ENCODE measurements around the gene MEP1A.

MEP1A gene

DNA sequence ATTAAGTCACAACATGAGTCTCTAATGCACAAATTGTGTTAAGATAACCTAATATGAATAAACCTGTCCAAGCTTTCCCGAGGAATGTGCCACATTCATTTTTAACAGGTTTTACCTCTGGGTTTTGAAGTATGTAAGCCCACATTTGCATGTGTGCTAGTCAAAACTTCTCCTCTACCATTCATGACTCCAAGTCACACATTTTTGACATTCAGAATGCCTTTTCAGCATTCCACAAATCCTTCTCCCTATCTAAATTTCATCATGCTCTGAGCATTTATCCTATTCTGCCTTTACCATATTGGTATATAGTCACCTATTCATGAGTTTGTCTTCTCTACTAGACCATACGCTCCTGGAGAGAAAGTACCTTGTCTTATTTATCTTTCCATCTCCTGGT is 72.0 kb downstream of the MEP1A start:
- TF ChIP-seq YY1 (IDR thresholded peaks at IDR 0.05; ENCODE audit: insufficient read depth, insufficient read length) (no peak), SUZ12 (IDR thresholded peaks at IDR 0.05; ENCODE audit: extremely low read depth, insufficient read depth, insufficient read length) (no peak), ZNF274 (IDR thresholded peaks at IDR 0.05; ENCODE audit: low read depth, low read length) (no peak)
- H3K4me1 ChIP-seq (ENCODE audit: insufficient read depth, insufficient read length), result no peaks in the 10 kb centered on the region
- no peaks in the 10 kb centered on the region for H3K36me3 ChIP-seq (ENCODE audit: insufficient read depth, insufficient read length, low read length)
- no peaks in the 10 kb centered on the region for H3K9me3 ChIP-seq (ENCODE audit: insufficient read depth, low read length)
- H3K4me3 ChIP-seq (ENCODE audit: insufficient read length, low read depth), result no peak overlapping the region
- no peaks in the 10 kb centered on the region for H3K27me3 ChIP-seq (ENCODE audit: insufficient read depth, insufficient read length)
- H3K9ac ChIP-seq (ENCODE audit: insufficient read length, low read depth), result no peak overlapping the region
- DNase-seq (ENCODE audit: low read depth, low spot score), result no peak

DNA sequence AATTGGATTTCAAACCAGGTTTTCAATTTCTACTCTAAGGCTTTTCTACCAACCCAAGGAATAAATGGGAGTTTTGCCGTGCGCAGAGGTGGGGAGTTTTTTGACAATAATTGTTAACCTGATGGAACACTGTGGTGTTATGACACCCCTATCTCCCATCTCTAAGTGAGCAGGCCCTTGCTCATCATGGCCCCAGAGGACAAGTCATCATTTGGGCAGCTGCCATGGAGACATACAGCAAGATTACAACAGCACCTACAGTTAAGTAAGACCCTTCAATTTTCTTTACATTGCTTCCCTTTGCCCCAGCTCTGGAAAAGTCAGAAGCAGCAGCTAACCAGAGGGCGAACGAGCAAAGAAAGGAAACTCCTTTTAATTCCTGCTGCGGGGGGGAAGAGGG is 74.2 kb downstream of the MEP1A start:
- H3K27me3 ChIP-seq (ENCODE audit: insufficient read depth, insufficient read length), result no peaks in the 10 kb centered on the region
- TF ChIP-seq SUZ12 (IDR thresholded peaks at IDR 0.05; ENCODE audit: extremely low read depth, insufficient read depth, insufficient read length), result no peak
- TF ChIP-seq ZNF274 (IDR thresholded peaks at IDR 0.05; ENCODE audit: low read depth, low read length), result no peak
- TF ChIP-seq YY1 (IDR thresholded peaks at IDR 0.05; ENCODE audit: insufficient read depth, insufficient read length), result no peak

DNA sequence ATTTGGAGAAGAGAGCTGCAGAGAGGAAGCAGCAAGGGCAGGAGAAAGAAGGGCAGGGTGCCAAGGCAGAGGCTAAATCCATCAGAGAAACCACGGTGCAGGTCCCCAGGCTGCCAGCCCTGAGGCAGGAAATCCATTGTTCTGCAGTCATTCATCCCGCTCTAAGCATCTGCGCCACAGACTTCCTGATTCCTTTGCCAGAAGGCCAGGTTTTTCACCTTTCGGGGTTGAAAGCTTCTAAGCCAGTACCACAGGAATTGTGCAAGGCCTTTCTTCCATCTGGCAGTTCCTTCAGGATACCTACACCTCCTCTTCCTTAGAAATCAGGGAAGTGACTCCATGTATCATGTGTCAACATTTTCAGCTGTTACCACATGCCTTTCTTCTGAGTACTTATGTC is 82.9 kb downstream of the MEP1A start:
- Histone ChIP-seq H3K4me1 (ENCODE audit: insufficient read depth, insufficient read length) (no peaks in the 10 kb centered on the region), H3K9me3 (ENCODE audit: insufficient read depth, low read length) (no peaks in the 10 kb centered on the region), H3K9ac (ENCODE audit: insufficient read length, low read depth) (no peak overlapping the region), H3K4me3 (ENCODE audit: insufficient read length, low read depth) (no peak overlapping the region), H3K27me3 (ENCODE audit: insufficient read depth, insufficient read length) (no peaks in the 10 kb centered on the region), H3K36me3 (ENCODE audit: insufficient read depth, insufficient read length, low read length) (no peaks in the 10 kb centered on the region)
- TF ChIP-seq ZNF274 (IDR thresholded peaks at IDR 0.05; ENCODE audit: low read depth, low read length) (no peak), SUZ12 (IDR thresholded peaks at IDR 0.05; ENCODE audit: extremely low read depth, insufficient read depth, insufficient read length) (no peak), YY1 (IDR thresholded peaks at IDR 0.05; ENCODE audit: insufficient read depth, insufficient read length) (no peak)
- no peak for DNase-seq (ENCODE audit: low read depth, low spot score)

More for the DNA sequence above, 74.2 kb downstream of the MEP1A start:
- H3K36me3 ChIP-seq (ENCODE audit: insufficient read depth, insufficient read length, low read length), result no peaks in the 10 kb centered on the region
- no peaks in the 10 kb centered on the region for H3K4me1 ChIP-seq (ENCODE audit: insufficient read depth, insufficient read length)
- no peak for DNase-seq (ENCODE audit: low read depth, low spot score)
- H3K9me3 ChIP-seq (ENCODE audit: insufficient read depth, low read length), result no peaks in the 10 kb centered on the region
- H3K9ac ChIP-seq (ENCODE audit: insufficient read length, low read depth), result no peak overlapping the region
- no peak overlapping the region for H3K4me3 ChIP-seq (ENCODE audit: insufficient read length, low read depth)

DNA sequence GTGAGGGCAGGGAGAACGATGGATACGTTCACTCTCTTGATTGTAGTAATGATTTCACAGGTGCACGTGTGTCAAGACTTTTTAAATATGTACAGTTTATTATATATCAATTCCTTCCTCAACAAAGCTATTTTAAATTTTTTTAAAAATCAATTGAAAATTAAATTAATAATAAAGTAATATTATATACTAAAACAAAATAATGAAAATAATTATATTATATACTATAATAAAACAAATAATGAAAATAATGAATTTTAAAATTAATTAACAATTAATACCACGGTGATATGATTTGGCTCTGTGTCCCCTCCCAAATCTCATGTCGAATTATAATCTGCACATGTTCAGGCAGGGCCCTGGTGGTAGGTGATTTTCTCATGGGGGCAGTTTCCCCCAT is 85.8 kb downstream of the MEP1A start:
- no peaks in the 10 kb centered on the region for H3K27me3 ChIP-seq (ENCODE audit: insufficient read depth, insufficient read length)
- H3K4me1 ChIP-seq (ENCODE audit: insufficient read depth, insufficient read length), result no peaks in the 10 kb centered on the region
- H3K9me3 ChIP-seq (ENCODE audit: insufficient read depth, low read length), result no peaks in the 10 kb centered on the region
- no peaks in the 10 kb centered on the region for H3K36me3 ChIP-seq (ENCODE audit: insufficient read depth, insufficient read length, low read length)
- no peak for TF ChIP-seq ZNF274 (IDR thresholded peaks at IDR 0.05; ENCODE audit: low read depth, low read length)
- TF ChIP-seq SUZ12 (IDR thresholded peaks at IDR 0.05; ENCODE audit: extremely low read depth, insufficient read depth, insufficient read length), result no peak
- no peak for TF ChIP-seq YY1 (IDR thresholded peaks at IDR 0.05; ENCODE audit: insufficient read depth, insufficient read length)
- no peak for DNase-seq (ENCODE audit: low read depth, low spot score)
- no peak overlapping the region for H3K4me3 ChIP-seq (ENCODE audit: insufficient read length, low read depth)
- H3K9ac ChIP-seq (ENCODE audit: insufficient read length, low read depth), result no peak overlapping the region

DNA sequence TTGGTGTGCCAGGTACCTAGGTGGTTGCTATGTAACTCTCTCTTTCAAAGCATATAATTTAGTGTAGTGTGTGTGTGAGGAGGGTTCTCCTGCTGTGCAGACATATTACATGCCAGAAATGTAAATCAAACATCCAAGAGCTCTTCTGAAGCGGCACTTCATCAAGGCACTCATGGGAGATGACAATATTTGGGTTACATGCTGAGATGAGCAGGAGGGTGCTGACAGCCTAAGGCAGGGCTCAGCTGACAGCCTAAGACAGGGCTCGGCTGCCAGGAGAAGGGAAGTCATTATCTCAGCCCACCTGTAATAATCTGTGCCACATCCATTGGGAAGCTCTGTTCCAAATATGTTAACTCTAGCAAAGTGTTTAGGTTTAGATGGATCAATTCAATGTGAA is 89.5 kb downstream of the MEP1A start:
- TF ChIP-seq ZNF274 (IDR thresholded peaks at IDR 0.05; ENCODE audit: low read depth, low read length), result no peak
- TF ChIP-seq SUZ12 (IDR thresholded peaks at IDR 0.05; ENCODE audit: extremely low read depth, insufficient read depth, insufficient read length), result no peak
- no peak for TF ChIP-seq YY1 (IDR thresholded peaks at IDR 0.05; ENCODE audit: insufficient read depth, insufficient read length)
- Histone ChIP-seq H3K27me3 (ENCODE audit: insufficient read depth, insufficient read length) (no peaks in the 10 kb centered on the region), H3K36me3 (ENCODE audit: insufficient read depth, insufficient read length, low read length) (no peaks in the 10 kb centered on the region), H3K4me1 (ENCODE audit: insufficient read depth, insufficient read length) (no peaks in the 10 kb centered on the region), H3K9ac (ENCODE audit: insufficient read length, low read depth) (no peak overlapping the region), H3K4me3 (ENCODE audit: insufficient read length, low read depth) (no peak overlapping the region), H3K9me3 (ENCODE audit: insufficient read depth, low read length) (no peaks in the 10 kb centered on the region)
- DNase-seq (ENCODE audit: low read depth, low spot score), result no peak

DNA sequence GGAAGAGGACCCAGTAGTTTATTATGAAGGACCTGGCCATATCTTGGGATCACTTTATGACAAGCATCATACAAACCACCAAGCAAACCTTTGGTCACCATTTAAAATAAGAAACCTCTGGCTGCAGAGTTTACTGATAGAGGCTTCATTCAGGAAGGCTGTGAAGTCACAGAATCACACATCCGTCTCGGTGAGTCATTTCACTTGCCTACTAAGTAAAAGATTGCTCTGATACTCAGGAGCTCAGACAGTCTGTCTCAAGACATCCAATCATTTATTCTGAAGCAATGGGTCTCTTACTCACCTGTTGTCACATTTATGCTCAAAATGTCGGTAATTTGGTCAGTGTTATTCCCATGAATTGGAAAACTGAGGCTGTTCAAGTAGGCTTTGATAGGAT is 94.8 kb downstream of the MEP1A start:
- Histone ChIP-seq H3K9me3 (ENCODE audit: insufficient read depth, low read length) (no peaks in the 10 kb centered on the region), H3K9ac (ENCODE audit: insufficient read length, low read depth) (no peak overlapping the region), H3K27me3 (ENCODE audit: insufficient read depth, insufficient read length) (no peaks in the 10 kb centered on the region), H3K4me3 (ENCODE audit: insufficient read length, low read depth) (no peak overlapping the region), H3K4me1 (ENCODE audit: insufficient read depth, insufficient read length) (no peaks in the 10 kb centered on the region), H3K36me3 (ENCODE audit: insufficient read depth, insufficient read length, low read length) (no peaks in the 10 kb centered on the region)
- TF ChIP-seq YY1 (IDR thresholded peaks at IDR 0.05; ENCODE audit: insufficient read depth, insufficient read length), result no peak
- TF ChIP-seq ZNF274 (IDR thresholded peaks at IDR 0.05; ENCODE audit: low read depth, low read length), result no peak
- TF ChIP-seq SUZ12 (IDR thresholded peaks at IDR 0.05; ENCODE audit: extremely low read depth, insufficient read depth, insufficient read length), result no peak
- no peak for DNase-seq (ENCODE audit: low read depth, low spot score)

DNA sequence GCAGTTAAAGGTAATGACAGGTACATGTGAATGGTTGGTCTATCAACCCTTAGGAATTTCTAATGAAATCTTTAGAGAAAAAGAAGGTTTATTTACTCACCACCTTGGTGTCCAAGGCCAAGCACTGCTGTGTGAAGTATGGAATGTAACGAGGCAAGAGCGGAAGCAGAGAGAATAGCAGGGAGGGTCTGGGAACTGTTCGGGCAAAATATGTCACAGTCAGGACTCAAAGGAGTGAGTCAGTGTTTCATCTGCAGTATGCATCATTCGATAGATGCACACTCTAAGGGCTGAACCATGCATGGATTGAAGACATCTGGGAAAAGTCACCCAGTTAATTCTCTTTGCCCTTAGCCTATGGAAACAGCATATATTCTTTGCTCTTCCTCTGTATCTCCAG is 95.4 kb downstream of the MEP1A start:
- no peaks in the 10 kb centered on the region for H3K36me3 ChIP-seq (ENCODE audit: insufficient read depth, insufficient read length, low read length)
- no peaks in the 10 kb centered on the region for H3K4me1 ChIP-seq (ENCODE audit: insufficient read depth, insufficient read length)
- no peaks in the 10 kb centered on the region for H3K27me3 ChIP-seq (ENCODE audit: insufficient read depth, insufficient read length)
- no peak for TF ChIP-seq ZNF274 (IDR thresholded peaks at IDR 0.05; ENCODE audit: low read depth, low read length)
- TF ChIP-seq SUZ12 (IDR thresholded peaks at IDR 0.05; ENCODE audit: extremely low read depth, insufficient read depth, insufficient read length), result no peak
- TF ChIP-seq YY1 (IDR thresholded peaks at IDR 0.05; ENCODE audit: insufficient read depth, insufficient read length), result no peak
- DNase-seq (ENCODE audit: low read depth, low spot score), result no peak
- H3K4me3 ChIP-seq (ENCODE audit: insufficient read length, low read depth), result no peak overlapping the region
- H3K9me3 ChIP-seq (ENCODE audit: insufficient read depth, low read length), result no peaks in the 10 kb centered on the region
- no peak overlapping the region for H3K9ac ChIP-seq (ENCODE audit: insufficient read length, low read depth)

All from NT2/D1 (cell line).